Kidney capillary endothelial cell (primary cell): ENCODE data around the gene FCHSD1.

Experiments used
- DNase-seq: peaks from one replicate; pipeline ENCODE4 v3.0.0-alpha.2; 2018; ENCODE audit warnings: low spot score

FCHSD1 gene

DNA sequence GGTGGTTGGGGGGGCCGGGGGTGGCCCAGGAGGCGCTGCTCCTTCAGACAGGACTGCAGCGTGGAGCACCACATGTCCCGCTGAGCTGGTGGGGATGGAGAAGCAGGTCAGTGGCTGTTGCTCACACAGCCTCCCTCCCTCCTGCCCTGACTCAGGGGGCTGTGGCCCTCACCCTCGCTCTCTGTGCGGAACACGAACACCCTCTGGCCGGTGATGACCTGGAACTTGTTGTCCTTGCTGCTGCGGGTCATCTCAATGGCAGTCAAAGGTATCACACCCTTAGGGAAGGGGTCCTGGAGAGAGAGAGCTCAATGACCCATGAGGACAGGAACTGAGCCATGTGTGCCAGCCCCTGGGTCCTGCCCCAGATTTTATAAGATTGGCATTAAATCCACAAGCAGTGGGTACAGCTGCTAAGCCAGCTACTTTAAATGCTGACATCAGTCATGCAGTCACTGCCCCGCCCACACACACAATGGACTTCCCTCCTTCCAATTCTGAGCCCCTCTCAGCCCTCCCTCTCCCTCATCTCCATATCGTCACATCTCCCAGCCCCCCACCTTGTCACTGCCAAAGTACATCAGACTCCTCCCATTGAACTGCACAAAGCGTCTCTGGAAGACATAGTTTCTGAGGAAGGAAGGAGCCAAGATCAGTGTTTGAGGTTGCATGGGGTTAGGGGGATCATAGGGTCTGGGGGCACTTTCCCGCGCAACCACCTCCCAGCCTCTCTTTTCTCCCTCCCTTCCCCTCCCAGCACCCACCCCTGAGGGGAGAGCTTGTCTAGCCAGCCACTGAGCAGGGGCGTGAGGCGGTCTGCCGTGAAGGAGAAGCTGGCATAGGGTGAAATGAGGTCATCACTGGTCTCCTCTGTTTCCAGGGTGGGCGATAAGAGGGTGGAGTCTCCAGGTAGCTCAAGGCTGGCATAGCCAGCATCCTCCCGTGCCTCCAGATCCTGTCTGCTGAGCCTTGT, 21.9 kb upstream of the FCHSD1 start:
- no peak for DNase-seq

DNA sequence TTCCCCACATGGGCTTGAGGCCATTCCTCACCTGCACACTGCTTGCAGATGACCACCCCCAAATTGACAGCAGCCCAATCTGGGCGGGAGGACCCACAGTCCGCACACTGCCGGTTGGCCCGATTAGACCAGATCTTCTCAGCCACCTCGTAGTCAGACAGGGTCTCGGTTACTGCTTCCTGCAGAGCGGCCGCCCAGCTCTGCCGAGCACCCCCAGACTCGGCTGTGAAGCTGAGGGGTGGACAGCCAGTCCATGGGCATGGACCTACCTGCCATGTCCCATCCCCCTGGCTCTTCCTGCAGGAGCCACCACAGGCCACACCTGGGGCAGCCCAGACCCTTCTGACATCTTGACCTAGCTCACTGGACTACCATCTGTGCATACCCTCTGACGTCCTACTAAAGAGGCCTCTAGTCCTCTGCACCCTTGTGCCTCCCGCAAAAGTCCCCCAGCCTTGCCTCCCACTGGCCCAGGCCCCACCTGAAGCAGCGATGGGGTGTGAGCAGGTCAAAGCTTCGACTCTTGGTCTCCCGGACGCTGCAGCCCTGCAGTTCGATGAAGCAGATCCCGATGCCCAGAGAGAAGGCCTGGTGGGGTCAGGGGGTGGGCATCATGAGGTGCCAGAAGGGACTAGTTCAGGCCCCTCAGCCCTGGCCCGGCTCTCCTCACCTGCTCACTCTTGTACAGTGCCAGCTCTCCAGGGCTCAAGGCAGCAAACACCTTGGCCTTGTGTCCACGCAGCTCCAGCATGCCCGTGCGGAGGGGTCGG, 21.0 kb upstream of the FCHSD1 start:
- no peak for DNase-seq

DNA sequence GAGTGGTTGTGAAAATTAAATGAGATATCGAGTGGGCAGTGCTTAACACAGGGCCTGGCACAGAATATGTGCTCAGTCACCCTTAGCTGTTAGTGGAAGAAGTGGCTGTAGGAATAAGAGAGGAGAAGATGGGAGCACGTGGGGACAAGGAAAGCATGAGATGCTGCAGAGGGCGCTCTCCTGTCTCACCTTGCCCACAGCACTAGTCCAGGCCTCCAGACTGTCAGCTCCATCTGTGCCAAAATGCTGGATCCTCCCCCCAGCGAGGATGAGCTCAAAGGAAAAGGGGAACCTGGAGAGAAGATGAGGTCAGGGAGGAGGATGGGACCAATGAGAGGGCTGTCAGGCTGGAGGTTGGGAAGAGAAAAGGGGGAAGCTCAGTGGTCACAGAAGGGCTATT, 18.3 kb upstream of the FCHSD1 start:
- no peak for DNase-seq

DNA sequence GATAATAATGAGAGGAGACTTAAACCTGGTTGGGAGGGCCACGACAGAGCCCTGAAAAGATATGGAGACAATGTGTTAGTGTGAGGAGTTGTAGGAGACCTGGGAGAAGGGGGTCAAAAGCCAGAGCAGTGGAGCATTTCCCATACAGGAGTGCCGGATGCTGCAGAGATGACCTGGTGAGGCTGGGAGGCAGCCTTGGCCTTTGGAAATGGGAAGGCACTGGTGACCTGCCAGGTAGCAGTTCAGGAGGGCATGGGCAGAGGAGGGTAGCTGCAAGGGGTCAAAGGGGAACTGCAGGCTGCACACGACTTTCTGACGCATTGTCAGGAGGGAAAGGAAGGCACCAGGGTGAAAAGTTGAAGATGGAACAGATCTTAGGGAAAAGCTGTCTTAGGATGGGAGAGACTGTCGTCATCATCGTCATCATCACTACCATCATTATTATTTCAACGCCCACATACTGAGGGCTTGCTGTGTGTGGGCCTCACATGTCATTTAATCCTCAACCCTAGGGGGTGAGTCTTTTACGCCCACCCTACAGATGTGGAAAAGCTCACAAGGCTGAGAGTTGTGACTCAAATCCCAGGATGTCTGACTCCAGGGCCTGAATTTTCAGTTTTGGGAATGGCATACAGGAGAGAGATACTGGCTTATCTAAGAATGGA, 17.5 kb upstream of the FCHSD1 start:
- DNase-seq = no peak

DNA sequence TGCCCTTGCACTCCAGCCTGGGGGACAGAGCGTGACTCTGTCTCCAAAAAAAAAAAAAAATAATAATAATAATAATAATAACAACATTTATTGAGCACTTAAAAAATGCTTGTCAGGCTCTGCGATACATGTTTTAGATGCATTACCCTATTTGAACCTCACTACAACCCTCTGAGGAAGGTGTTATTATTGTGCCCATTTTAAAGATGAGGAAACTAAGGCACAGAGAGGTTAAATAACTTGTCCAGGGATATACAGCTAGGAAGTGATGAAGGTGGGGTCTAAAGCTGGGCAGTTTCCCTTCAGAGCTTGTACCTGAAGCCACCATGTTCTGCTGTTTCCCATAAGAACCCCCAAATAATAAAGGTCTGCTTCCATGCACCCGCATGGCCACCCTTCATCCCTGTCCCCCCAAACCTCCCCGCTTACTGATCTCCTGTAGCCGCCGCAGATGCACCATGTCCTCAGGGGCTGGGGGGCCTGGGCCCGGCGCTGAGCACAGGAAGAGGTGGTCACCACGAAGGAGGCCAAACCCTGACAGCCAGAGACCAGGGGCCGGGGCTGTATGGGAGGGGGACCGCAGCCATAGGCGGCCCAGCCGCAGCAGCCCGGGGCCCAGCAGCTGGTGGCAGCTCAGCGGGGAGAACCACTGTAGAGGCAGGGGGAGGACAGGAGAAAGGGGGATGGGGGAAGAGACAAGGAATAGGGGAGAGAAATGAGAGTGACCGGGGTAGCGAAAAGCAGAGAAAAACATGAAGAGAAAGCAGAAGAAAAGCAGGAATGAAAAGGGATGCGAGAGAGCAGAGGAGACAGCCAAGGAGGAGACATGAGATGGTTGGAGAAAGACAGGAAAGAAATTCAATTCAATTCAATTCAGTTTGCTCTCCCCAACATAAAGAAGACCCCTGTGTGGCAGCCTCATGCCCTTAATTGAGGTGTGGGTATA, 15.1 kb upstream of the FCHSD1 start:
- DNase-seq = no peak

DNA sequence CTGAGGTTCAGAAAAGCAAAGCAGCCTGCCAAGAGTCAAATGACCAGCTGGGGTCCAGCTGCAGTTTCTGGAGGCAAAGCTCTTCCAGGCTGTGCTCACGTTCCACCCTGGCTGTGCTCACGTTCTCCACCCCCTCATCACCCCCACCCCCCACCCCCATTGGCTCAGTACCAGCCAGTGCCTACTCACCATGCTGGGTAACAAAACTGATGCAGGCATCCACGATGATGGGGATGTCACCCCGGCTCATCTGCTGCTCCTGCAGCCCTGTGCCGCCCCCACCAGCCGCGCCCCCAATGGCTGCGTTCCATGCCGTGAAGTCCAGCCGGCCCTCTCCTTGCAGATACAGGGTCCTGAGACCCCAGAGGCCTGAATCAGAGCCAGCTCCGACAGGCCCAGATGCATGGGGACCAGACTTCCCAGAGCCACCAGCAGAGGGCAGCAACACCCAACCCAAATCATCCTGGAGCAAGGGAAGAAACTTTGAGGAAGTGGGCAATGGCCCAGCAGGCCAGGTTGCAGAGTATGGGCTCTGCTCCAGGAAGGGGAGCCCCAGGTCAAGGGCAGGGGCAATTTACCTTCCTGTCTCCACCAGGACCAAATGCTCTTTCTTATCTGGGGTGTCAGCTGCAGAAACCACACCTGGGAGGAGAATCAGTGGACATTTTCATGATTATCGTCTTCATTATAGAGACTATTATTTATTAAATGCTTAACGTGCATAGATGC, 13.7 kb upstream of the FCHSD1 start:
- peak; percentile 51 for DNase-seq

DNA sequence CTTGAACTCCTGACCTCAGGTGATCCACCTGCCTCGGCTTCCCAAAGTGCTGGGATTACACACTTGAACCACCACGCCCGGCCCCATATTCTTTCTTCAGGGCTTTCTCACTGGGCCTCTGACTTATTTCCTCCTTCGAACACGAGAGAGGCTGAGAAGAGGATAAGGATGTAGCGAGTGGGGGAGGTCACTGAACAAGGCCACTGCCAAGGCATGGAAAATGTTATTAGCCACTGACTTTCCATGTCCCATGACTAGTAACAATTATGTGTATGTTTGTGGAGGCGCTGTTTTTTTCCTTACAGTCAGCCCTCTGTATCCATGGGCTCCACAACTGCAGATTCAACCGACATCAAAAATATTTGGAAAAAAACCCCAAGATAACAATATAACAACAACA, 12.3 kb upstream of the FCHSD1 start:
- DNase-seq = no peak

DNA sequence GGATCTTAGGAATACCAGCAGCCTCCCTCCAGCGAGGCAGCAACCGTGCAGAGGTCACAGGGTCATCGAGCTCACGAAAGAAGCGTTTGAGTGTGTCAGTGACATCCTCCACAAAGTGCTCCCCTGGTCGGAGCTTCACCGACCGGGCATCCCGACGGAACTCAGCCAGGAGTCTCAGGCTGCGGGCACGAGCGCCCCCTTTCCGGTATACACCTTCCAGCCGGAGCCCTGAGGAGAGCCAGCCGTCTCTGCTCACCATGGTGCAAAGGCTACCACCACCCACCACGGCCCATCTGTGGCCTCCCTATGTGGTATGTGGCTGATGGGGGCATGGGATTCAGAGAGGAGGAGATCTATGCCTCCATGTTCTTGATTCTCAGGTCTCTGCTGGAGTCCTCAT, 10.8 kb upstream of the FCHSD1 start:
- no peak for DNase-seq

DNA sequence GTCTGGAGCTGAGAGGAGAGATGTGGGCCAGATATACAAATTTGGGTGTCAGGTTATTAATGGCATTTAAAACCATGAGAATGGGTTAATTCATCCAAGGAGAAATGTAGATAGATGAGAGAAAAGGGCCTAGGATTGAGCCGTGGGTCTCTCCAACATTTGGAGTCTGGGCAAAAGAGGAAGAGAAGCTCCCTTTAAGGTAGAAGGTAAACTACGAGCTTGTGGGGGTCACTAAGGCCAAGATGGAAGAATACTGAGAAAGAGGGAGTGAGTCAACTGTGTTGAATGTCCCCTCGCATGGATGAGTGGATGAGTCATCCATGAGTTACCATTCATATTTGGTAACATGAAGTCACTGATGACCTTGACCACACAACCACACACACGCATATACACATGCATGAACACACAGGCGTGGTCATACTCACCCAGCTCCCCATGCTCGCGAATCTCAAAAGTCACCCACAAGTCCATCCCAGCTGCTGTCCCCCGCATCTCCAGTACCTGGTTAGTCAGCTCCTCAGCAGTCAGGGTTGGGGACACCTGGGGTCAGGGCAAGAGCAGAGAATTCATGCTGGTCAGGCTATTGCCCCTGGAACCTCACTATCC, 6.8 kb upstream of the FCHSD1 start:
- peak; percentile 76 for DNase-seq

DNA sequence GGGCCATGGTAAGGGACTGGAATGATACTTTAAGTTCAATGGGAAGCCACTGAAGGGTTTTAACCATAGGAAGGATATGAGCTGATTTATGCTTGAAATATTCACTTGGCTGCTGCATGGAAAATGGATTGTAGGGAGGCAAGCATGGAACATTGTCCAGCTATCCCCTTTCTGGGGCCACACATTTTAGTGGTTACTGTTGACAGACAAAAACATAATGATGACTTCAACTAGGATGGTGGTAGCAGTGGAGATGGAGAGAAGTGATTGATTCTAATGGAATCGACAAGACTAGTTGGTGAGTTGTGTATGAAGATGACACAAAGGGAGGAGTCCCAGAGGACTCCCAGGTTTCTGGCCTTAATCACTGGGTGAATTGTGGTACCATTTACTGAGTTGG, 6.2 kb upstream of the FCHSD1 start:
- DNase-seq = no peak

DNA sequence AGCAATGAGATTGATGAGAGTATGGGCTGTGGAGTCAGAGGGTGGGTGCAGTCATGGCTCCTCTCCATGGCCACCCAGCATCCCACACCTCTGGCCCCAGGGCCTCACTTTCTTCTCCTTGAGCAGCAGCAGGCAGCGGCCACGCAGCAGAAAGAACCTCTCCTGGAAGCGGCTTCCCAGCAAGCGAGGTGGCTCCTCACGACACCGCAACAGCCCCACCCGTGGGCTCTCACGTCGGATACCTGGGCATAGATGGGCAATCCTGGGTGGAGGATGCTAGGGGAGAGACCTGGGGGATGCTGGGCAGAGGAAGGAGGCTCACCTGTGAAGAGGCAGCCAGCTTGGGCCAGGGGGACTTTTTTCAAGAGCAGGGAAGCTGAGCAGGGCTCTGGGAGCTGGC, 5.2 kb upstream of the FCHSD1 start:
- DNase-seq = no peak

DNA sequence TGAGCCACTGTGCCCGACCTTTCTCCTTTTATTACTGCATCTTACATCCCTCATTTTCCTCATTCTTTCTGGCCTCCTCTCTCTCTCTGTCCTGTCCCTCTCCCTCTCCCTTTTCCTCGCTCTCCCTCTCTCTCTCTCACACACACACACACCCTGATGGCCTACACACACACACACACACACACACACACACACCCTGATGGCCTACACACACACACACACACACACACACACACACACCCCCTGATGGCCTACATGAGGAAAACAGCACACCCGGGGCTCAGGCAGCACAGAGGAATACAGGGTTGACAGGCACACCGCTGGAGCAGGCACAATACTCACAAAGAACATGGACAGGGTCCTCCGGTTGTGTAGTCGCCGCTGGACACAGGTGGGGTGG, 3.8 kb upstream of the FCHSD1 start:
- no peak for DNase-seq

DNA sequence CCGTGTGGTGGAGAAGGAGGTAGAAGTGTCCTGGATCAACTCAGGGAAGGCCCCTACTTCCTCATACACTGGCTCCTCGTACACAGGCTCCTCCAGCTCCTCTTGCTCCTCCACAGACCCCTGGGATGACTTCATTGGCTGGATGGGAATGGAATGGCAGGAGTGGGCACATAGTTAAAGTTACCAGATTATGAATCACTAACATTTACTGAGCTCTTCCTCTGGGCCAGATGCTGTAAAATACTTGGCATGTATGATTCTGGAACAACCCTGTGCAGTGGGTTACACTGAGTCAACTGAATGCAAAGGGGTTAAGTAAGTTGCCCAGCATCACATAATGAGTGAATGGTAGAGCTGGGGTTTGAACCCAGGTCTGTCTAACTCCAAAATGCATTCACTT, 3.1 kb upstream of the FCHSD1 start:
- DNase-seq = no peak

DNA sequence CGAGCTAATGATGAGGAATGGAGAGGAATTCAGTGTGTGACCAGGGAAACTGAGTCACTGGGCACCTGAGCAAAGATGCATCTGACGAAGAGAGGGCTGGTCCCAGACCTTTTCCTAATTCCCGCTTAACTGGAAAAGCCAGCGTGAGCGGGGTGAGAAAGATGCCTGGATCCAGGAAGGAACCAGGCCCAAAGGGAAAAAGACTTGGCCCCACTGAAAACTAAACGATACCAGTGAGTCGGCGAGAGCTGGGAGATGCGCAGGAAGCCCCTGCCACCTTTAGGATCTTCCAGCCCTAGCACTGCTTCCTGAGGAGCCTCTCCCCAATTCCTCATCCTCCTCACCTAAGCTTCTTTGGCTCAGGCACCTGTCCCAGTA, 499 bp upstream of the FCHSD1 start:
- DNase-seq = no peak

DNA sequence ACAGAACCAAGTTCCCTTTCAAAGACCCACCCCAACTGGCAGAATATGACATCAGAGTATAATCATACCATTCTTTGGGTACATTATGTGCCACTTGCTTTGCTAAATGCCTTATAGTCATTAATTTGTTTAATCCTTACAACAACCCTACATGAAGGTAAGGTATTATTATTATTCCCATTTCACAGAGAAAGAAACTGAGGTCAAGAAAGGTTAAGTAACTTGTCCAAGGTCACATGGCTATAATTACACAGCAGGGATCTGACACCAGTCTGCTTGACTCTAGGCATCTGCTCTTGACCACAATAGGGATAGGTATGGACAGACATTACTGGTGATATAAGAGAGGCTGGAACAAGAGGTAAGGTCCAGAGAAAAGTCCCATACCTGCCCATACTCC, 1.2 kb downstream of the FCHSD1 start:
- no peak for DNase-seq

DNA sequence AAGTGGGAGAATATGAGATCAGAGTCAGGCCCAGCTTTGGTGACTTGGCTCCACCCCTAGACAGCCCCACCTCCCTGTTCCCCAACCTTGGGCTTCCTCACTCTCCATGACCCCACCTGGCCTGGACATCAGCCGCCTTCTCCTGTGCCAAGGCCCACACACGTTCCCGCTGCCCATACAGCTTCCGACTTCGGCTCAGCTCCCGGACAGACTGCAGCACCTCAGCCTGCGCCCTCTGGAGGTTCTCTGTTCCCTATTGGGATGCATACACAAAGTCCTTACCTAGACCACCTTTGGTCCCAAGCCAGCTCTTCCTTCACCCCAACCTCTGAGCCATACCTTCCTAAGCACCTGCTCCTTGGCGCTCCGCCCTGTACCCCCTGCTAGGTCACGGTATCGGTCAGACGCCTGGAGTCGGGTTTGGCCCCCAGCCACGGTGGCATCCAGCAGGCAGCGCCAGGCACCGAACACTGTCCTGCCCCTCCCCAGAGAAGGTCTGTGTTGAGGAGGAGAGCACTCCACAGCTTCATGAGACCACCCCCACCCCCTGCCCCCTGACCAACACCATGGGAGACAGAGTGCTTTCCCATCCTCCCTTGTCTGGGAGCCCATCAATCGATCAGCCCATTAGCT, 2.0 kb downstream of the FCHSD1 start:
- no peak for DNase-seq

DNA sequence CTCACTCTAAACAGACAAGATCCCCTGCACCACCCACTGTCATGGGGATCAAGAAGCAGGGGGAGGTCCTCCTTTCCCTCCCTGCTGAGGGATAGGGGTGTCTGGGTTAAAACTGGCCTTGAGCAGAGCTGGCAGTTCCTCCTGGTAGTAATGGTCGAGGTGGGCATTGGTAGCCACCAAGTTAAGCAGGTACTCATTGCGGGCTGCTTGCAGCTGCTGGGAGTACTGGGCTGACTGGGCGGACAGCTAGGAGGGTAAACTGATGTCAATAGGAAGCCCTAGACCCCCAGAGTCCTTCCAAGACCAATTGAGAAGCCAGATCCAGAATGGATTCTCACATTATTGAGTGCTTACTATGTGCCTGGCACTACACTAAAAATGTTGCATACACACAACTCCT, 3.4 kb downstream of the FCHSD1 start:
- DNase-seq = no peak

DNA sequence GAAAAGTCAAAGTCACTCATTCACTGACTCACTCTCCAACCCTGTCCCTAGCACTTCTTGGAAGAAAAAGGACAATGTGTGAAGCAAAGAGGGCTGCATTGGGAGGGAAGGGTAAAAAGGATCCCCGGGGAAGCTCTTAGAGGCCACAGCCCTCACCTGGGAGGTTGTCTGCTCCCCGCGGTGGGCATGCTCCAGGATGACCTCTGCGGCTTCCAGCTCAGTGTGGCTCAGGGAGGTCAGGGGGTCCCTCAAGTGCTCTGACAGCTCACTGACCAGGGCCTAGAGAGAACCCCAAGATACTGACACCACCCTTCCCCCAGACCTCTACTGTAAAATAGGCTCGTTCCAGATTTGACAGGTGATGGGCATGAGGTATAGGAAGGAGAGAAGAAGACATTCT, 4.0 kb downstream of the FCHSD1 start:
- no peak for DNase-seq

DNA sequence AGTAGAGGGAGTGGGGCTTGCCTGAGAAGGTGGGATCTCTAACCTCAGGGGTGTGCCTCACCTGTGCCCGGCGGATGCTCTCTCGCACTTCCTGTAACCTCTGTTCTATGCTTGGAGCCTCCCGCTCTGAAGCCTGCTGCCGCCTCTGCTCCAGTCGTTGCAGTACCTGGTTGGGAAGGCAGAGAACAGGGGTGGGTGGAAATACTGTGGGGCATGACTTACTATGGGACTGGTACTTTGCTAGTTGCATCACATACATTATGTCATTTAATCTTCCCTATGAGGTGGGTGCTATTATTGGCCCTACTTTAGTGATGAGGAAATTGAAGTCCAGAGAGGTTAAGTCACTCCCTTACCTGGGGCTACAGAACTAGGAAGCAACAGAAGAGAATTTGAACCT, 5.2 kb downstream of the FCHSD1 start:
- DNase-seq = no peak

DNA sequence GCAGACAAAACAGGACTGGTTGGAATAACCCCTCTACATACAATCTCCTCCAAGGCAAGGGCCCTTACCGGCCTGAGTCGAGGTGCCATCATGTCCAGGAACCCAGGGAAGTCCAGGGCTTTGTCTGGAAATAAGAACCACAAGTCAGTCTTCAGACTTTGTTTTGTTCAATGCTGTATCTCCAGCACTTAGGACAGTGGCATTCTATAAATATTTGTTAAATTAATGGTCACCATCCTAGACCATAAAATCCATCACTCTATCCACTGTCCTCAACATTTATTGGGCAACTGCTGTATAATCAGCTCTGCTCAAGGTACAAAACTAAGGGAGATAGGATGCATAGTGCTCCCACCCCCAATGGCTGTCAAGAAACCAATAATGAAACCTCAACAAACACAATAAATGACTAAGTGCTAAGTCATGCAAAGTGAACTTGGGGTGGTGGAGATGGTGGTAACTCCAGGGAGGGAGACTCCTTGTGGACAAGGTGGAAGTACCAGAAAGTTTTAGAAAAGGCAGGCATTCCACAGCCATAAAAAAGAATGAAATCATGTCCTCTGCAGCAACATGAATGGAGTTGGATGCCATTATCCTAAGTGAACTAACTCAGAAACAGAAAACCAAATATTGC, 9.5 kb downstream of the FCHSD1 start:
- DNase-seq = peak; percentile 87
